ENCODE results near the gene G2E3.

DNA sequence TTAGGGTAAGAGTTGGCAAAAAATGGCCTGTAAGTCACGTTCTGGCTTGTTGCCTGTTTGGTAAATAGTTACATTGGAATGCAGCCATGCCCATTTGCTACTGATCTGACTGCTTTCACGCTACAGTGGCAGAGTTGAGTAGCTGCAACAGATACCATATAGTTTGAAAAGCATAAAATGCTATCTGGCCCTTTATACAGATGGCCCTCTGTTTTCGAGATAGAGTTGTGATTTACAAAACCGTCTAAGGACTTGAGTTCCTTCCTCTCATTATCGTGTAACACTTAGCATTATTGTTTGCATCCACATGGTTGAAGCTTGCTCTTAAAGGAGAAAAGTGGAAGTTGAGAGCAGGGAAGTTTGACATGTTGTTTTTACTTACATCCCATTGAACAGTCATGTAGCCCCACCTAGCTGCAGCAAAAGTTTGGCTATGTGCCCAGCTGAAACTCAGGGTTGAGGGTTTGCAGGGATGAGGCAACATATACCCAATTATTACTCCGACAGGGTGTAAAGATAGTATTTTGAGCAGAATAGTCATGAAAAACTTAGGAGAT is 51.9 kb downstream of the G2E3 start:
- TF ChIP-seq ARNTL (CRISPR knock-in tag; IDR thresholded peaks at IDR 0.05; ENCODE audit: borderline replicate concordance, low read depth): no peak
- TF ChIP-seq TCF4 (CRISPR knock-in tag; IDR thresholded peaks at IDR 0.05; ENCODE audit: borderline replicate concordance): no peak
